Upper lobe of left lung (tissue), 4 donors: Measurements from ENCODE around the gene C20orf204.

ENCODE experiments used
- CTCF ChIP-seq, 6 experiments: fragments of 450-650 bp in 4 of 6; fragments of 200-600 bp in 2 of 6; sonication (generic) in 2 of 6; IDR thresholded peaks; one replicate each; pipeline ENCODE4 v1.5.1; 2016 to 2019; ENCODE audit warnings: antibody characterized with exemption in 6 of 6
- POLR2A ChIP-seq, 4 donors: fragments of 450-650 bp; IDR thresholded peaks; one replicate each; pipeline ENCODE4 v1.5.1; 2016 to 2017; ENCODE audit warnings: antibody characterized with exemption in 4 of 4, mild to moderate bottlenecking in 2 of 4
- POLR2AphosphoS5 ChIP-seq, 2 donors: sonication (generic); formaldehyde crosslinking; IDR thresholded peaks; one replicate each; pipeline ENCODE4 v1.5.1; 2017; ENCODE audit warnings: antibody characterized with exemption in 2 of 2

GRCh38 chr20:64070244-64070993, 34.4 kb downstream of the C20orf204 start:
- TF ChIP-seq POLR2A (IDR thresholded peaks at IDR 0.05) (no peak), CTCF (IDR thresholded peaks at IDR 0.05) (no peak), POLR2AphosphoS5 (IDR thresholded peaks at IDR 0.05) (no peak)
